ENCODE data around the gene CERK. TPM values are rescaled to one million over a fixed set of nuclear protein-coding genes. Genes with fewer than 3 reads are reported as not detected.
"Not testable (repeated sequence)": the region's sequence is repeated elsewhere in the genome, so short reads cannot be mapped to it uniquely, and the experiment has no call there.

CERK gene, protein sequence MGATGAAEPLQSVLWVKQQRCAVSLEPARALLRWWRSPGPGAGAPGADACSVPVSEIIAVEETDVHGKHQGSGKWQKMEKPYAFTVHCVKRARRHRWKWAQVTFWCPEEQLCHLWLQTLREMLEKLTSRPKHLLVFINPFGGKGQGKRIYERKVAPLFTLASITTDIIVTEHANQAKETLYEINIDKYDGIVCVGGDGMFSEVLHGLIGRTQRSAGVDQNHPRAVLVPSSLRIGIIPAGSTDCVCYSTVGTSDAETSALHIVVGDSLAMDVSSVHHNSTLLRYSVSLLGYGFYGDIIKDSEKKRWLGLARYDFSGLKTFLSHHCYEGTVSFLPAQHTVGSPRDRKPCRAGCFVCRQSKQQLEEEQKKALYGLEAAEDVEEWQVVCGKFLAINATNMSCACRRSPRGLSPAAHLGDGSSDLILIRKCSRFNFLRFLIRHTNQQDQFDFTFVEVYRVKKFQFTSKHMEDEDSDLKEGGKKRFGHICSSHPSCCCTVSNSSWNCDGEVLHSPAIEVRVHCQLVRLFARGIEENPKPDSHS
- 10 to 100 TPM; 47.5 to 70.0 TPM for total RNA-seq
- long read RNA-seq, full-length matches to known transcripts: 3 of 24 reads
- long read RNA-seq, partial matches to known transcripts: 6 of 24 reads
- long read RNA-seq, other reads (novel, unspliced or antisense): 15 of 24 reads

DNA sequence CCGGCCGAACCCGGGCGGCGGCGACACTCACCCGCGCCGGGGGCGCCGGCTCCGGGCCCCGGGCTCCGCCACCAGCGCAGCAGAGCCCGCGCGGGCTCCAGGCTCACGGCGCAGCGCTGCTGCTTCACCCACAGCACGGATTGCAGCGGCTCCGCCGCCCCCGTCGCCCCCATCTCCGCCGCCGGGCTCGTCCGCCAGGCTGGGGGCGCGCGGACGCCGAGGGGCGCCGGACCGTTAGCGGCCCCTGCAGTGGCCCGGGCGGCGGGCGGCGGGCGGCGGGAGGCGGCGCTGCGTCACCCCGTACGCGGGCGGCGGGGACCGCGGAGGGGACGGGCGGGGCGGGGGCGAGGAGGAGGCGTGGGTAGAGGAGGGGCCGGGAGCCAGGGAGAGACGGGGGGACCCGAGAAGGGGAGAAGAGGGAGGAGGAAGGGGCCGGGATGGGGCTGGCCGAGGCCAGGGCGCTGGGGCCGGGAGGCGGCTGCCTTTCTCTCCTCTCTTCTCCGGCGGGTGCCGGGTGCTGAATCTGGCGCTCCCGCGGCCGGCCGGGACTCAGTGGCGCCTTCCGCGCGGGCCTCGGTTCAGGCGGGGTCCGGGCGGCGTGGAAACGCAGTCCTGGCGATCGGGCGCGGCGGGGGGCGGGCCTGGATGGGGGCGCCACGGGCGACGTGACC is at the start of gene CERK:
Gene CERK, minus strand, starts transcription at position 277 of the 671 bp plus-strand sequence. Its CDS starts 104 bp downstream, at position 173.
- intact Hi-C loops (cut with DNase I): no loop called here
- peak; percentile 81 to 86 for ATAC-seq

DNA sequence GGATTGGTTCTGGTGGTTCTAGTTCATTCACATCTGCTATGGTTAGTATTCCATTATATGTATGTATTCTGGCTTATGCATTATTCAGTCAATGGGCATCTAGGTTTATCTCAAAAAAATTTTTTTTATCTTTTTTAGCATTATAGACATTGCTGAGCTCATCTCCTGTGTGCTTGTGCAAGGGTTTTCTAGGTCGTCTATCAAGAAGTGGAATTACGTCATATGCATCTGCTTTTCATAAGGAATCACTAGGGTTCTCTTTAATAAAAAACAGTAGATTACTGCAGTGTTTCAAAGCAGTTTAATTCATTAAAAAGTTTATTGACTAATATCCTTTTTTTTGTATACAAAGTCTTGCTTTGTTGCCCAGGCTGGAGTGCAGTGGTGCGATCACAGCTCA is 45.7 kb upstream of the CERK start:
- DNase-seq (no peak), ATAC-seq (no peak)
- intact Hi-C loops (cut with DNase I): no loop called here

More for the DNA sequence above, at the start of gene CERK:
- DNase-seq: peak; percentile 84

DNA sequence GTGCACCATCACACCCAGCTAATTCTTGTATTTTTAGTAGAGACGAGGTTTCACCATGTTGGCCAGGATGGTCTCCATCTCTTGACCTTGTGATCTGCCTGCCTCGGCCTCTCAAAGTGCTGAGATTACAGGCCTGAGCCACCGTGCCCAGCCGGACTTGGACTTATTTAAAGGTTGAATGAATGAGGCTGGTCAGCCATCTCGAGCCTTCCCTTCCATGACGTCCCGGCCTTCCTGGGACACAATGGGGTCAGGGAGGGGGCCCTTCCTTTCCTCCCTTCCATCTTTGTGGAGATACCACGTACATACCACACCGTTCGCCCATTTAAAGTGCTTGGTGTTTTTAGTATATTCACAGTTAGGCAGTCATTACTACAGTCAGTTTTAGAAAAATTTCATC is 44.1 kb upstream of the CERK start:
- ATAC-seq; DNase-seq; intact Hi-C loops (cut with DNase I): not testable (repeated sequence)

DNA sequence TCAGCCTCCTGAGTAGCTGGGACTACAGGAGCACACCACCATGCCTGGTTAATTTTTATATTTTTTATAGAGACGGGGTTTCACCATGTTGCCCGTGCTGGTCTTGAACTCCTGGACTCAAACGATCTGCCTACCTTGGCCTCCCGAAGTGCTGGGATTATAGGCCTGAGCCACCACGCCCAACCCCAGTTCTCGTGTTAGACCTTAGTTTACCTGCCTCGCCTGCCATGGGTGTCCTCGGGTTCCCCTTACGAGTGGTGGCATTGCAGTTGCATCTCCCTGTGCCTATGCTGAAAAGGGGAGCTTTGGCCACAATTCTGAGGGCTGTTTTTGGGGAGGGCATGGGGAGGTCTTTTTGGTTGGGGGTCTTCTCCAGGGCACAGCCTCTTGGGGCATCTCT is 43.2 kb upstream of the CERK start:
- ATAC-seq (no peak), DNase-seq (no peak)
- intact Hi-C loops (cut with DNase I): no loop called here

DNA sequence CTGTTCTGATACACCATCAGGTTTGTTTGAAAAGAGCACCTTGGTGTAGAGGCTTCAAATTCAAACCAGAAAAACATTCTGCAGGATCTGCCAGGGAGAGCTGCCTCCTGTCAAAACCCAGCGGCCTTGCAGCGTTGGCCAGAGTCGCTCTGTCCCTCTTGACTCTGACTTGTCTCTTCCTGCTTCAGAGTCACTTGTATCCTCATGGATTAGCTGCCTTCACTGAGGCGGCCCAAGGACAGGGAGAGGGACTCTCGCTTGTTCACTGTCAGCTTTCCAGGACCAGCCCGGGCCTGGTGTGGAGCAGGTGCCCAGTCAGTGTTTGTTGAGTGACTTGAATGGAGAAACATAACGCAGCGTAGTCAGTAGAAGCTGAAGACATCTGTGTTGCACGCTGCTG is 42.4 kb upstream of the CERK start:
- ATAC-seq (no peak), DNase-seq (no peak)
- intact Hi-C loops (cut with DNase I): no loop called here

DNA sequence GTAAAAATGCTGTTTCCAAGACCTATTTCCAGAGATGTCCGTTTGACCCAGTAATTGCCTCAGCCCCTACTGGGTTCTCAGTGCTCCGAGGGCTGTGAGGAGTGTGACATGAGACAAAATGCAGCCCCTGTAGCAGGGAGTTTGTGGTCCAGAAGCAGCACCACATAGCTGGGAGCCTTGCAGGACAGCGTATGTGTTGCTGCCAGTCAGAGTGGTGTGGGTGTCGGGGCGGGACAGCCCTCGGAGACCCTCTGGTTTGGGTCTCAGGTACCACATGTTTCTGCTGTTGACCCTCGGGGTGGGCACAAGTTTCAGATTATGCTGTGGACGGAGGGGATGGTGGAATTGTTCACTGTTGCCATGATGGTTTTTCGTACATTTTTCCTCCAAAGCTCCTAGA is 41.6 kb upstream of the CERK start:
- ATAC-seq (no peak), DNase-seq (no peak)
- intact Hi-C loops (cut with DNase I): no loop called here

DNA sequence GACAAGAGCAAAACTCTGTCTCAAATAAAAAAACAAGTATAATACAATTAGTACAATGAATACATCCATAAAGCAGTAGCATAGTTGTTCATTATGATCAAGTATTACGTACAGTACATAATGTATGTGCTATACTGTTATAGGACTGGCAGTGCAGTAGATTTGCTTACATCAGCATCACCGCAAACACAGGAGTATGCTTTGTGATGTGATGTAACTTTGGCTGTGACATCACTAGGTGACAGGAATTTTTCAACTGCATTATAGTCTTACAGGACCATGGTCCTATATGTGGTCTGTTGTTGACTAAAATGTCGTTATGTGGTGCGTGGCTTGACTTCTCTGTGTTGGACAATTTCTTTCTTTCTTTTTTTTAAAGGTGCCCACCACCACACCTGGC is 41.0 kb upstream of the CERK start:
- intact Hi-C loops (cut with DNase I): no loop called here
- DNase-seq (no peak), ATAC-seq (no peak)

DNA sequence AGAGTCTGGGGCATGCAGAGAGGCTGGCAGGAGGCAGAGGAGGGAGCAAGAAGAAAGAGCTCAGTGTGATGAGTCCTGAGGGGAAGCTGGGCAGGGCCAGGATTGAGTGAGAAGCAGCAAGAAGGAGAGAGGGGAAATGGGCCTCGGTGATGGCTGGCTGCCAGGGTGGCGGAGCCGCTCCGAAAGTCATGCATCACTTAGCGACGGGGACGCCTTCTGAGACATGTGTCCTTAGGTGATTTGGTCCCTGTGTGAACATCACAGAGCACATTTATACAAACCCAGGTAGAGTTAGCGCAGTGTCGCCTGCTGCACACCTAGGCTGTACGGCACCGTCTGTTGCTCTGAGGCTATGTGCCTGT is 39.5 kb upstream of the CERK start:
- DNase-seq (peak; percentile 56), ATAC-seq (peak; percentile 17 to 20)
- intact Hi-C loops (cut with DNase I): no loop called here

DNA sequence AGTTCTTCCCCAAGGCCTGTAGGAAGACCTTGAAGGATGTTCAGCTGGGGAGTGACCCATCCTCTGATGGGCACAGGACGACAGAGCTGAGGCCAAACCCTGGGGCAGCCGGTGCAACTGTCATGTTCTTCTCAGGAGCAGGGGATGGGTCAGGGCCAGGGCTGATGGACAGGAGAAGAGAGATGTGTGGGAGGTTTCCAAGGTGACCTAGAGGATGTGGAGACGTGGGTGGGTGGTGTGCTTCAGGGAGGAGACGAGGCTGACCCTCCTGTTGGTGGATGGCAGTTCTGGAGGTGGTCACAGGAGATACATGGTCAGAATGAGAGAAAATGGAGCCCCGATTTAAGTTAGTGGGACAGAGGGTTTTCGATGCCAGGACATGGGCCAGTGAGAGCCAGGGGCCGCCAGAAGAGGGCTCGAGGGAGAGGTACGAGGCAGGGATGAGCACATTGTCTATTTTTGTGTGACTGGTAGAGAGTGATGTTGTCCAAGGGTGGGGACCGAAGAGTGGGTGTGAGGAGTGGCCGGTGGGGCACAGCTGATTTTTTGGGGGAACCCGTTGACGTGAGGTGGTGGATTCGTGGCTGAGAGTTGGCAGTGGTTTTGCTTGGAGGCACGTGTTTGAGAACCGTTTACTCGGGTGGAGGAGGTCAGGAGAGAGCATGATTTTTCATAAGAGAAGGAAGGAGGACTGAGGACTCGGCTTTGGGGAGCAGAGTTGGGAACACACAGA is 39.0 kb upstream of the CERK start:
- intact Hi-C loops (cut with DNase I): no loop called here
- DNase-seq: no peak
- ATAC-seq: peak; percentile 27 to 36

DNA sequence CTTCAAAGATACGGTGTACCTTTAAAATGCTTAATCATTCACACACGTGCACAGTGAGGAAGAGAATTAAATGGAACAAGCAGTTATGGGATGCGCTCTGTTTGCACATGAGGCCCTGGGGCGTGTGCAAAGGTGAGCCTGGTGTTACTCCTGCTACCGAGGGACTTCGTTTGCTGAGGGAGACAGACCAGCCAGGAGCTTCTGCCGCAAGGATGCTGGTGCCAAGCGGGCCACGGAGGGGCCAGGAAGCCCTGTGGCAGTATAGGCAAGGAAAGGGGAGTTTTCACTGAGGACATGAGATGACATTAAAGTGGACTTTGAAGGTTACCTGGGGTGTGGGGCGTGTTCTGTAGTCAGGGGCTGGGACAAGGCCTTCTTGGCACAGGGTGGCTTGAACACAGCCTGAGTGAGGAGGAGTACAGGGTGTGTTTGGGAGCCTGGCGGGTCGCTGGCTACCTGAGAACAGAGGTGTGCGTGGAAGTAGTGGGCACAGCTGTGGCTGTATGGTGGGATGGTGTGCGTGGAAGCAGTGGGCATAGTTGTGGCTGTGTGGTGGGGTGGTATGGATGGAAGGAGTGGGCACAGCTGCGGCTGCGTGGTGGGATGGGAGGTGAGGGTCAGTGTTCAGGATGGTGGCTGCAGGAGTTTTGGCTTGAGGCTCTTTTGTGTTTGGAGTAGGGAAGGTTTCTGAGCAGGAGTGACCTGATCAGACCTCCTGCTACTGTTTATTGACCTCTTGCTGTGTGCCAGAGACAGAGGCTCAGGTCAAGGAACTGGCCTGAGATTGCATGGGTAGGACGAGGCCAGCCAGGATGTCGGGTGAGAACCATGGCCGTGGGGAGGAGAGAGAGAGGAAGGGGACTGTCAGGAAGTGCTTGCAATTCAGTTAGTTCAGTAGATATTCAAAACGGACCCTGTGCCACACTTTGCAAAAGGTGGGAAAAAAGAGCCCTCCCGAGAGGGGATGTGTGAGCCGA is 38.1 kb upstream of the CERK start:
- intact Hi-C loops (cut with DNase I): no loop called here
- no peak for ATAC-seq

DNA sequence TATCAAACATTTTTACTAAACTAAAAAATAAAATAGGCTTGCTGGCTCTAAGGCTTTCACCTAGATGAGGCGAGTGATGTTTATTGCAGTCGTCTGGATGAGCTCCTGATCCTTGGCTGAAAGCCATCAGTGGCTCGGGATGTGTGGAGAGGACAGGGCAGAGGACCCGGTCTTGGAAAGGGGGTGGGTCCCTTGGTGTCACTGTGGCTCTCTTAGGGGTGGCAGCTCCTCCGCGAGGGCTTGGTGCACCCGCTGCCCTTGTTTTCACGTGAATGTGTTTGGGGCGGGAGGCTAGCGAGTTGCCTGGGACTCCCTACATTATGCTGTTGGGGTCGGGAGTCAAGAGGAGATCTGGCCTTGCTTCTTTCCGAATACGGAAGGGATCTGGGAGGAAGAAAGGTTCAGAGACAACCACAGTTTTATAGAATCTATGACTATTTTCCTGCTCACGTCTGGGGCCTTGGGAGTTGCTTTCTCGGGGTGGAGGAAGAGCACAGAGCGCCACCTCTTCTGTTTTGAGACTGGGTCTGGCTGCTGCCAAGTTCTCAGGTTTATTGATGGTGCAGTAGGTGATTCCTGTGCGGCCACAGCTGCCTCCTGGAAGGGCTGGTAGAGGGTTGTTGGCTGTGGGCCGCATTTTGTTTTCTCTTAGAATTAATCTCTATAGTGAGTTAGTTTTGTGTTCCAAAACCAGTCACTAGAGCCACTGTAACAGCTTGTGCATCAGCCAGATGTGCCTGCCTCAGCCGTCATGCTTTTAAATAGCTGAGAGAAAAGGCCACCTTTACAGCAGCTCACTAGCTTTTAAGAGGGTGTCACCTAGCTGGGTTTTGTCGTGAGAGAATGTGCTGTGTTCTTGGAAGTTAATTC is 37.2 kb upstream of the CERK start:
- ATAC-seq (no peak), DNase-seq (no peak)
- intact Hi-C loops (cut with DNase I): no loop called here

More for the DNA sequence above, 38.1 kb upstream of the CERK start:
- no peak for DNase-seq

DNA sequence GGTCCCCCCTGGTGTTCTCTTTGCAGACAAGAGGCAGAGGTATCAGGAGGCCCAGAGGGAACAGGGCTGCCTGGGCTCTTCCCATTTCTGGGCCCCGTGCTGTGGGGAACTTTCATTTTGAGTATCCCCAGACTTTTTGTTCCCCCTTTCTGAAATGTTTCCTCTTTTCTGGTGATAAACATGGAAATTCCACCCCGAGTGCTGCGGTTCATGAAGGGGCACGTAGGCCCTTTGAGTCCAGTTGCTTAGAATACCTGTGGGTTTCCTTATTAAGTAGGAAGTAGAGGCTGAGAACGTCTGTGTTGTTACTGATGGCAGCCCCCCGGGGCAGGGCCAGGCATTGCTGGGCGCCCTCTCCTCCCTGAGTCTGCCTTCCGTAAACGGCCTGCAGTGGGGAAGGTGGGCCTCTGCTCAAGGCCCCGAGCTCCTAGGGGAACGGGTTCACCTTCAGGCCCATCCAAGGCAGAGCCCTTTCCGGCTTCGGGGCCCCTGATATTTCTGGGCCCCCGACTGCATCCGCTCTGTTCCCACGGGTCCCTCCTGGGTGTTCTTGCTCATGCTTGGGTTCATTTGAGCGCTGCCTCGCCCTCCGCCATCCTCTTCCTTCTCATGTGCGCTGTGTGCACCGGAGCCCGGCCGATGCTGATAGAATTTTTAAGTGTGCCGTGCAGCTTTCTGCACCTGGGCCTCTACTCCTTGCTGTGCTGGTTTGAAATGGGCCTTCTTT is 36.4 kb upstream of the CERK start:
- ATAC-seq (peak in 1 of 2 donors; percentile 23), DNase-seq (no peak)
- intact Hi-C loops (cut with DNase I): no loop called here

DNA sequence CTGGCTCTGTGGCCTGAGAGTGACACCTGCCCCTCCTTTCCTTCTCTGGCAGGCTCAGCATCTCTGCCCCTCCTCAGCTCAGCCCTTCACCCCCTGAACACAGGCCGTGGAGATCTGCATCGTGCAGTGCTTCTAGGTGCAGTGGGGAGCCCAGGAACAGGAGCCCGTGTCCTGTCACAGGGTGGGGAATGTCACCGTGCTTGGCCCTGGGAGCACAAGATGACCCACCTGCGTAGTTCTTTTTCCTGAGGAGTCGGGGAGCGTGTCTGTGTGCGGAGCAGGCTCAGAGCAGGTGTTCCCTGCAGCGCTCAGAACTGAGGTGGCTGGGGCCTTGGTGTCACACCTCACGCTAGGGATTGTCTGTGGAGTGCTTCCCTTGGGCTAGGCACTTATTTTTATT is 35.0 kb upstream of the CERK start:
- no peak for ATAC-seq
- intact Hi-C loops (cut with DNase I): no loop called here
- no peak for DNase-seq

DNA sequence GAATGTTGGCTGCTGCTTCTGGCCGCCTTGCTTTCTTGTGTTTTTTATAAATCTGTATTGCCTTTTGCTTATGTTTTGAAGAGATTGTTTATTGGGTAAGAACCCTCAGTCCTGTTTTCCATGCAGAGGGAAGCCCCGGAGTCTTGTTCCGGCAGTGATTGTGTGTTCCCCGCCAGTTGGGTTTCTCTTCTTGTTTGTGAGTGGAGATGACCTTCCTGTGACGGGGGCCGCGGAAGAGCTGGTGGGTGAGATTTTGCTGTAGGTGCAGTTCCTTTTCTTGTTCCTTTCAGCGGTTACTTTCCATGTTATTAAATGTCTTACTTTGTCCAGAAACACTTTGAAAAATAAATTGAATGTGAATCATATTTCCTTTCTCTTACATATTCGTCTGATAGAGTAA is 32.7 kb upstream of the CERK start:
- no peak for DNase-seq
- no peak for ATAC-seq
- intact Hi-C loops (cut with DNase I): no loop called here

DNA sequence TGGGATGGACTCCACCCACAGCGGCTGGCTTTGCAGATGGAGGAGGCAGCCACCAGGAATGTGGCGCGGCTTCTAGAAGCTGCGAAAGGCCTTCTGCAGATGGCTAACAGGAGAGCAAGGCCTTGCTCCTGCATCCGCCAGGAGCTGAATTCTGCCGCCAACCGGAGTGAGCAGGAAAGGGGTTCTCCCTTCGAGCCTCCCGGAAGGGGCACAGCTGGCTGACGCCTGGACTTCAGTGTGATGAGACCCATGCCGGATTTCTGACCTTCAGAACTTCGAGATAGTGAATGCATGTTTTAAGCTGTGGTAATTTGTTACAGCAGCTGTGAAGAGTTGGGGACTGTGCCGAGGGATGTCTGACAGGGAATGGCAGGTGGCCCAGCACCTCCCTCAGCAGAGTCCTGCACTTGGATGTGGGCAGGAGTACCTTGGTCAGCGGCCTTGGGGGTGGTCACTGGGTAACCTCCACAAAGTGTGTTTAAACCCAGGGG is 32.1 kb upstream of the CERK start:
- no peak for ATAC-seq
- intact Hi-C loops (cut with DNase I): no loop called here

DNA sequence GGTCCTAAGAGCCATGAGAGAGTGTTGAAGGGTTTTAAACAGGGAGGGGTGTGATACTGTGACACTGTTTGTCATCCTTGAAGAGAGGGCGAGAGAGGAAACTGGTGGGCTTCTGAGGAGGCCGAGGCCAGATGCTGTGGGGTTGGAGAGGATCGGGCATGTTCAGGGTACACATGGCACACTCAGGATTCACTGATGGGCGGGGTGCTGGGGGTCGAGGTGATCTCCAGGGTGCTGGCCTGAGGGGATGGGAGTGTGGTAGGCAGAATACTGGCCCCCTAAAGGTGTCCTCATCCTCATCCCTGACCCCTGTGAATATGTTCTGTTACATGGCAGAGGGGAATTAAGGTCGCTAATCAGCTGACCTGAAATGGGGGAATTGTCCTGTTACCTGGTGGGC is 31.7 kb upstream of the CERK start:
- intact Hi-C loops (cut with DNase I): no loop called here
- ATAC-seq: no peak
- DNase-seq: no peak

More for the DNA sequence above, 32.1 kb upstream of the CERK start:
- no peak for DNase-seq

DNA sequence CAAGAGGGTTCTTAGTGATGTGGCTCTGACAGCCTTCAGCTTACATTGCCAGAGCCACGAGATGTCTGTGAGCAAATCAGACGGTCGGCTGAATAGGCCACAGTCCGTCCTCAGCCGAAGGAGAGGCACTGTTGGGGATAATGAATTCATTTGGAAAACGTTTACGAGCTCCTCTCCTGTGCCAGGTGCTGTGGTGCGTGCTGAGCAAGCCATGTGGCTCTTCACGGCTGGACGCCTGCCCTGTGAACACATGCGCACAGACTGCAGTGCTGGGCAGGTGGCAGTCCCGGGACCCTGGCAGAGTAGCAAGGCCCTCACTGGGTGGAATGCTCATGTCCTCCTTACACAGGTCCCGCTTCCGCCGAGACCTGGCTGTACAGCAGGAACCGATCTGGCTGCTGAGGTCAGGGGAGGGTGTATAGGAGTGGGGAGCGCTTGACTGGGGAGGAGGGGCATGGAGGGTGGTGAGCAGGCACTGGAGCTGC is 31.2 kb upstream of the CERK start:
- intact Hi-C loops (cut with DNase I): no loop called here
- DNase-seq: no peak
- peak; percentile 17 to 29 for ATAC-seq

Measured in left cardiac atrium (tissue), 4 donors.